ENCODE results near the gene INPP4B.

Gene INPP4B

DNA sequence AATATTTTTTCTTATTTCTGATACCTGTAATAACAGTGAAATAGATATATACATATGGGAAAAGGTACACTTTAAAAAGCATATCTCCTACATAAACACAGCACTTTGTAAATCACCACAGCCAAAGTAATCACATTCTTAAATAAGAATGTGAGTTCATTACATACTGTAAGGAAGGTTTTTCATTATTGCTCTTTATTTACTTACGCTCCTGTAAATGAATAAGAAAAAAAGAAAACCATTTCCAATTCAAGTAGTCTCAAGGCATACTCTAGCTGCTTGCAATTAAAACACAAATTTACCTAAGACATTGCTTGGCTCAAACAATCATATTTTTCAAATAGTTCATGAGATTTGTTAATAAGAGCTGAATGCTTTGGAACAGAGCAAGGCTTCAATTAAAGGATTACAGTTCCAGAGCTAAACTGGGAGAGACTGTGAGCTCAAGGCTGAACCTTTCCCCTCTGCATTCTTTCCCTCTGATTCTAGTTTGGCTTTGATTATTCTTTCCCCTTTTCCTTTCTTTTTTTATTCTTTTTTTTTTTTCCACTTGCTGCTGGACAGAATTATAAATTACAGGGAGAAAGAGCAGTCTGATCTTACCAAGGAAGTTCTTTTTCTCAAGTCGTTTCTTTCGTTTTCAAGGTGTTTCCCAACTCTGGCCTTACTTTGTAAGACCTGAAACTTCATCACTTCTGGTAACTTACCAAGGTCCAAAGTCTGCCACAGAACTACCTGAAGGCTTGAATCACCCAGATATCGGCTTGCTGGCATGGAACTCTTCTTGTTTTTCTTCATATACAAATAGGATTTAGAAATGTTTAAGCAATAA lies 278.3 kb downstream of the INPP4B start:
- H3K4me2 ChIP-seq (ENCODE audit: low read length), result no peak overlapping the region
- H3K36me3 ChIP-seq (ENCODE audit: control insufficient read depth, insufficient read depth, low read length), result no peaks in the 10 kb centered on the region
- H3K27ac ChIP-seq, result no peak overlapping the region
- no peaks in the 10 kb centered on the region for H3K4me1 ChIP-seq
- no peak overlapping the region for H3K9ac ChIP-seq
- TF ChIP-seq, protein P1, sequence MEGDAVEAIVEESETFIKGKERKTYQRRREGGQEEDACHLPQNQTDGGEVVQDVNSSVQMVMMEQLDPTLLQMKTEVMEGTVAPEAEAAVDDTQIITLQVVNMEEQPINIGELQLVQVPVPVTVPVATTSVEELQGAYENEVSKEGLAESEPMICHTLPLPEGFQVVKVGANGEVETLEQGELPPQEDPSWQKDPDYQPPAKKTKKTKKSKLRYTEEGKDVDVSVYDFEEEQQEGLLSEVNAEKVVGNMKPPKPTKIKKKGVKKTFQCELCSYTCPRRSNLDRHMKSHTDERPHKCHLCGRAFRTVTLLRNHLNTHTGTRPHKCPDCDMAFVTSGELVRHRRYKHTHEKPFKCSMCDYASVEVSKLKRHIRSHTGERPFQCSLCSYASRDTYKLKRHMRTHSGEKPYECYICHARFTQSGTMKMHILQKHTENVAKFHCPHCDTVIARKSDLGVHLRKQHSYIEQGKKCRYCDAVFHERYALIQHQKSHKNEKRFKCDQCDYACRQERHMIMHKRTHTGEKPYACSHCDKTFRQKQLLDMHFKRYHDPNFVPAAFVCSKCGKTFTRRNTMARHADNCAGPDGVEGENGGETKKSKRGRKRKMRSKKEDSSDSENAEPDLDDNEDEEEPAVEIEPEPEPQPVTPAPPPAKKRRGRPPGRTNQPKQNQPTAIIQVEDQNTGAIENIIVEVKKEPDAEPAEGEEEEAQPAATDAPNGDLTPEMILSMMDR (IDR thresholded peaks at IDR 0.05), result no peak
- no peaks in the 10 kb centered on the region for H3K79me2 ChIP-seq
- H3K9me3 ChIP-seq (ENCODE audit: control insufficient read depth, low read length), result no peaks in the 10 kb centered on the region
- no peak overlapping the region for H3K4me3 ChIP-seq (ENCODE audit: low read depth, low read length)
- no peaks in the 10 kb centered on the region for H3K27me3 ChIP-seq (ENCODE audit: control insufficient read depth, insufficient read depth, low read length)
- H2AFZ ChIP-seq, result no peak overlapping the region

DNA sequence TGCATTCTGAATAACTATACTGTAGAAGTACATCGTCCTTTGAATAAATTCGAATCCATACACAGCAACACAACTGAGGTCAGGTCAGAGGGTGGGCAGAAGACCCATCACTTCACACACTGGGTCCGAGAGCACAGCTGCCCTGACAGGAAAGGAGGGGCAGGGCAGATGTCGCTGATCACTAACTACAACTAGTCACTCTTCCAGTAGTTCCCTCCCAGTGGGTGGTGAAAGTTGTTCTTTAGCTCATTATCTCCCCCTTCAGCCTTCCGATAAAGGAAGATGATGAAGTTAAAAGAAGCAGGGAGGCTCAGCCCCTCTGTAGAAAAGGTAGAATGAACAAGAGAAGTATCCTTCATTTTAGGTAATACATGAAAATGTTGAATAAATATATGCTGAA lies 278.9 kb downstream of the INPP4B start:
- H3K79me2 ChIP-seq, result no peaks in the 10 kb centered on the region
- H3K36me3 ChIP-seq (ENCODE audit: control insufficient read depth, insufficient read depth, low read length), result no peaks in the 10 kb centered on the region
- H3K9me3 ChIP-seq (ENCODE audit: control insufficient read depth, low read length), result no peaks in the 10 kb centered on the region
- H3K4me3 ChIP-seq (ENCODE audit: low read depth, low read length), result no peak overlapping the region
- no peak overlapping the region for H3K27ac ChIP-seq
- no peak overlapping the region for H3K4me2 ChIP-seq (ENCODE audit: low read length)
- H3K4me1 ChIP-seq, result no peaks in the 10 kb centered on the region
- H3K9ac ChIP-seq, result no peak overlapping the region
- H3K27me3 ChIP-seq (ENCODE audit: control insufficient read depth, insufficient read depth, low read length), result no peaks in the 10 kb centered on the region
- TF ChIP-seq, protein P1 (IDR thresholded peaks at IDR 0.05), result no peak
- no peak overlapping the region for H2AFZ ChIP-seq

DNA sequence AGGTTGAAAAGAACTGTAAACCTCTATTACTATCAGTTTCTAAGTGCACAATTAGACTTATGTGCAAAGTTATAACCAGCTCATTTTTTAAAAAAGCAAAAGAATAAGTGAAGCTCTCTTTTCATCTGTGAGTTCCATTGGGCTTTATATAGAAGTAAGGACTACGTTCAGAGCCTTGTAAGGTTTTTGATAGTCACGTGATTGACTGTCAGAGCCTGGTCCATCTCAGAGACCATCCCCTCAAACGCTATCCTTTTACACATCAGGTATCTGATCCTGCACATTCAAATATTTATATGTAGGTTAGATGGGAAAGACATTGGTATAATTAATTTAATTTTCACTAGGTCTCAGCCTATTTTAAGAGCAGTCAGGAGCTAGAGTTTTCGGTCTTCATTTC lies 279.3 kb downstream of the INPP4B start:
- Histone ChIP-seq H3K4me3 (ENCODE audit: low read depth, low read length) (no peak overlapping the region), H3K79me2 (no peaks in the 10 kb centered on the region), H3K36me3 (ENCODE audit: control insufficient read depth, insufficient read depth, low read length) (no peaks in the 10 kb centered on the region), H3K4me1 (no peaks in the 10 kb centered on the region), H3K27me3 (ENCODE audit: control insufficient read depth, insufficient read depth, low read length) (no peaks in the 10 kb centered on the region), H3K27ac (no peak overlapping the region), H2AFZ (no peak overlapping the region), H3K9me3 (ENCODE audit: control insufficient read depth, low read length) (no peaks in the 10 kb centered on the region), H3K4me2 (ENCODE audit: low read length) (no peak overlapping the region), H3K9ac (no peak overlapping the region)
- TF ChIP-seq, protein P1 (IDR thresholded peaks at IDR 0.05), result no peak

DNA sequence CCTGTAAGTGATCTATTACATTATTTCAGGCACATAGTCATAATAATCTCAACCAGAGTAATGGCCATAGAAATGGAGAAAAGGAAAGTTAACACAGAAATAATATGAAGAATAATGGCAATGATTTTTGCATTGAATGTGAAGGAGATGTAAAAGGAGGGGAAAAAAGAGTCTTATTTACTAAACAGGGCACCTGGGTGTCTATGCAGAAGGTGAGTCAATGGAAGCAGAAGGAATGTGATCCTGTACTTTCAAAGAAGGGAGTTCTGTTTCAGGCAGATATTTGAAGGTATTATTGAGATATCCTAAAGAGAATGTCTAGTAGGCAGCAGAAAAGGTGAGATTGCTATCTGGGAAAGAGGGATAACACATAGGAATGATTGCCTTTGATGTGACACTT lies 279.9 kb downstream of the INPP4B start:
- Histone ChIP-seq H3K36me3 (ENCODE audit: control insufficient read depth, insufficient read depth, low read length) (no peaks in the 10 kb centered on the region), H3K27me3 (ENCODE audit: control insufficient read depth, insufficient read depth, low read length) (no peaks in the 10 kb centered on the region), H3K4me2 (ENCODE audit: low read length) (no peak overlapping the region), H3K9ac (no peak overlapping the region), H3K27ac (no peak overlapping the region), H3K4me3 (ENCODE audit: low read depth, low read length) (no peak overlapping the region), H3K9me3 (ENCODE audit: control insufficient read depth, low read length) (no peaks in the 10 kb centered on the region), H3K4me1 (no peaks in the 10 kb centered on the region), H2AFZ (no peak overlapping the region), H3K79me2 (no peaks in the 10 kb centered on the region)
- TF ChIP-seq, protein P1 (IDR thresholded peaks at IDR 0.05), result no peak

DNA sequence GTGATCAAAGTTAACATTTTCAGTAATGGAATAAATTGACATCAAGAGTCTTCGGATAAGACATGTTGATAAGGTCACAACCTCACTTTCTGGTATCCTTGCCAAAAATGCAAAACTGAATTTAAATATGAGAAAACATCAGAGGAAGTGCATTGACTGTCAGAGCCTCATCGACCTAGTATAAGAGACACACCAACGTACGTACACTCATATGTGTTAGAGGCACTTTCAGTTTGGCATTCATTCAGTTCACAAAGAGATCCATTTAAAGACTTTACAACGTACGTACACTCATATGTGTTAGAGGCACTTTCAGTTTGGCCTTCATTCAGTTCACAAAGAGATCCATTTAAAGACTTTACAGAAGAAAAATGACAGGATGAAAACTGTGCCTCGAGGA lies 280.3 kb downstream of the INPP4B start:
- Histone ChIP-seq H3K4me2 (ENCODE audit: low read length) (no peak overlapping the region), H3K4me1 (no peaks in the 10 kb centered on the region), H3K9me3 (ENCODE audit: control insufficient read depth, low read length) (no peaks in the 10 kb centered on the region), H3K4me3 (ENCODE audit: low read depth, low read length) (no peak overlapping the region), H3K27me3 (ENCODE audit: control insufficient read depth, insufficient read depth, low read length) (no peaks in the 10 kb centered on the region), H3K36me3 (ENCODE audit: control insufficient read depth, insufficient read depth, low read length) (no peaks in the 10 kb centered on the region), H3K27ac (no peak overlapping the region), H2AFZ (no peak overlapping the region), H3K79me2 (no peaks in the 10 kb centered on the region), H3K9ac (no peak overlapping the region)
- TF ChIP-seq, protein P1 (IDR thresholded peaks at IDR 0.05), result no peak

Data from parathyroid adenoma (tissue), 2 donors.